ENCODE data around the gene HIRIP3.

HIRIP3 gene

GRCh38 chr16:29986231-29986630, 9.2 kb downstream of the HIRIP3 start:
- DNase-seq (ENCODE audit: low read depth, low spot score): no peak
- Histone ChIP-seq H3K9ac (ENCODE audit: insufficient read length, low read depth) (no peak overlapping the region), H3K9me3 (ENCODE audit: insufficient read depth, low read length) (no peaks in the 10 kb centered on the region), H3K4me1 (ENCODE audit: insufficient read depth, insufficient read length) (no peaks in the 10 kb centered on the region), H3K4me3 (ENCODE audit: insufficient read length, low read depth) (no peak overlapping the region), H3K36me3 (ENCODE audit: insufficient read depth, insufficient read length, low read length) (peaks cover 92% of the 10 kb centered on the region), H3K27me3 (ENCODE audit: insufficient read depth, insufficient read length) (no peaks in the 10 kb centered on the region)
- TF ChIP-seq SUZ12 (IDR thresholded peaks at IDR 0.05; ENCODE audit: extremely low read depth, insufficient read depth, insufficient read length) (no peak), ZNF274 (IDR thresholded peaks at IDR 0.05; ENCODE audit: low read depth, low read length) (no peak), YY1 (IDR thresholded peaks at IDR 0.05; ENCODE audit: insufficient read depth, insufficient read length) (no peak)

DNA sequence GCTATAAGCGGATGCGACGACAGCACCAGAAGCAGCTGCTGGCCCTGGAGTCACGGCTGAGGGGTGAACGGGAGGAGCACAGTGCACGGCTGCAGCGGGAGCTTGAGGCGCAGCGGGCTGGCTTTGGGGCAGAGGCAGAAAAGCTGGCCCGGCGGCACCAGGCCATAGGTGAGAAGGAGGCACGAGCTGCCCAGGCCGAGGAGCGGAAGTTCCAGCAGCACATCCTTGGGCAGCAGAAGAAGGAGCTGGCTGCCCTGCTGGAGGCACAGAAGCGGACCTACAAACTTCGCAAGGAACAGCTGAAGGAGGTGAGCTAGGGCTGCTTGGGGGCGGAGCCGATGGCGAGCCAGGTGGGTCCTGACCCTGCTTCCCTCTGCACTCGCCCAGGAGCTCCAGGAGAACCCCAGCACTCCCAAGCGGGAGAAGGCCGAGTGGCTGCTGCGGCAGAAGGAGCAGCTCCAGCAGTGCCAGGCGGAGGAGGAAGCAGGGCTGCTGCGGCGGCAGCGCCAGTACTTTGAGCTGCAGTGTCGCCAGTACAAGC, 10.1 kb downstream of the HIRIP3 start:
- H3K9me3 ChIP-seq (ENCODE audit: insufficient read depth, low read length): no peaks in the 10 kb centered on the region
- peaks cover 94% of the 10 kb centered on the region for H3K36me3 ChIP-seq (ENCODE audit: insufficient read depth, insufficient read length, low read length)
- H3K4me3 ChIP-seq (ENCODE audit: insufficient read length, low read depth): no peak overlapping the region
- H3K4me1 ChIP-seq (ENCODE audit: insufficient read depth, insufficient read length): no peaks in the 10 kb centered on the region
- no peak for DNase-seq (ENCODE audit: low read depth, low spot score)
- TF ChIP-seq YY1 (IDR thresholded peaks at IDR 0.05; ENCODE audit: insufficient read depth, insufficient read length) (no peak), ZNF274 (IDR thresholded peaks at IDR 0.05; ENCODE audit: low read depth, low read length) (no peak), SUZ12 (IDR thresholded peaks at IDR 0.05; ENCODE audit: extremely low read depth, insufficient read depth, insufficient read length) (no peak)
- H3K27me3 ChIP-seq (ENCODE audit: insufficient read depth, insufficient read length): no peaks in the 10 kb centered on the region
- H3K9ac ChIP-seq (ENCODE audit: insufficient read length, low read depth): peak overlapping the region; percentile 3

DNA sequence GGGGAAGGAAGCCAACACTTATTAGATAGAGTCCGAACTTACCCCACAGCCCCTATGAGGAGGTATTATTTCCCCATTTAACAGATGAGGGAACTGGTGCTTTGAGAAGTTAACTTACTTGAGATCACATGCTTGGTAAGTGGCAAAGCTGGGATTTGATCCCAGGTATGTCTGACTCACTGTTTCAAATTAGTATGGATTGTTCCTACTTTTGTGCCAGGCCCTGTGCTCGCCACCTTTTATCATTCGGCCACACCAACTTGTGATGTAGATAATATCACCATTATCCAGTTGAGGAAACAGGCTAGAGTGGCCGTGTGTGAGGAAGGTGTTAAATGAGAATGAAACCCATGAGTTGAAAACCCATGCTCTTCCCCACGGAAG, 10.7 kb downstream of the HIRIP3 start:
- H3K9ac ChIP-seq (ENCODE audit: insufficient read length, low read depth): no peak overlapping the region
- peaks cover 99% of the 10 kb centered on the region for H3K36me3 ChIP-seq (ENCODE audit: insufficient read depth, insufficient read length, low read length)
- DNase-seq (ENCODE audit: low read depth, low spot score): no peak

DNA sequence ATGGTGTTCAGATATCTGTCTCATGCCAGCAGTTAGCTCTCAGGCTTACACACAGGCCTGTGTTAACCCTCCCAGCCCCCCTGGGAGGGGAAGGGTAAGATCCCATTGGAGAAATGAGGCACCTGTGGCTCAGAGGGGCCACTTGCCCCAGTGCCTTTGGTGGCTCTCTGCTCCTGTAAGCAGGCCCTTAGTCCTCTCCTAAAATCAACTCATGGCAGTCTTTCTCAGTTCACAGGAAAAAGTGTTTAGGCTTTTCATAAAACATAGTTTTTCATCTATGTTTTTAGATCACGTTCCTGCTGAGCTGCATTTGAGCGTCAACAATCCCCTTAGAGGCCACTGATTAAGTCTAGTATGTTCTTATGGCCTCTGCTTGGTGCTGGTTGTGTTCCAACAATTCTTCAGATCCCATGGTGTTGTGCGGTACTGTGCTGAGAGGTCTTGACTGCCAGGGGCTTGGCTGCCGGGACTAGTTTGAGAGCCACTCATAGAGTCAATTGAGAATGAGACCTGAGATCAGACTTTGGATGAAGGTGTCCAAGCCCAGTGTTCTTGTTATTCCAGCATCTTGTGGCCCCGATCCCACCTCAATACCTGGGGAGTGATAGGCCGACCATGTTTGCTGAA, 11.2 kb downstream of the HIRIP3 start:
- peaks cover 99% of the 10 kb centered on the region for H3K36me3 ChIP-seq (ENCODE audit: insufficient read depth, insufficient read length, low read length)
- no peaks in the 10 kb centered on the region for H3K9me3 ChIP-seq (ENCODE audit: insufficient read depth, low read length)
- H3K4me1 ChIP-seq (ENCODE audit: insufficient read depth, insufficient read length): no peaks in the 10 kb centered on the region
- no peaks in the 10 kb centered on the region for H3K27me3 ChIP-seq (ENCODE audit: insufficient read depth, insufficient read length)
- no peak overlapping the region for H3K9ac ChIP-seq (ENCODE audit: insufficient read length, low read depth)
- no peak for TF ChIP-seq SUZ12 (IDR thresholded peaks at IDR 0.05; ENCODE audit: extremely low read depth, insufficient read depth, insufficient read length)
- no peak for TF ChIP-seq YY1 (IDR thresholded peaks at IDR 0.05; ENCODE audit: insufficient read depth, insufficient read length)
- TF ChIP-seq ZNF274 (IDR thresholded peaks at IDR 0.05; ENCODE audit: low read depth, low read length): no peak
- H3K4me3 ChIP-seq (ENCODE audit: insufficient read length, low read depth): no peak overlapping the region
- no peak for DNase-seq (ENCODE audit: low read depth, low spot score)

More for the DNA sequence above, 10.7 kb downstream of the HIRIP3 start:
- no peaks in the 10 kb centered on the region for H3K4me1 ChIP-seq (ENCODE audit: insufficient read depth, insufficient read length)
- TF ChIP-seq ZNF274 (IDR thresholded peaks at IDR 0.05; ENCODE audit: low read depth, low read length) (no peak), YY1 (IDR thresholded peaks at IDR 0.05; ENCODE audit: insufficient read depth, insufficient read length) (no peak)
- H3K4me3 ChIP-seq (ENCODE audit: insufficient read length, low read depth): no peak overlapping the region
- no peaks in the 10 kb centered on the region for H3K9me3 ChIP-seq (ENCODE audit: insufficient read depth, low read length)
- no peaks in the 10 kb centered on the region for H3K27me3 ChIP-seq (ENCODE audit: insufficient read depth, insufficient read length)

DNA sequence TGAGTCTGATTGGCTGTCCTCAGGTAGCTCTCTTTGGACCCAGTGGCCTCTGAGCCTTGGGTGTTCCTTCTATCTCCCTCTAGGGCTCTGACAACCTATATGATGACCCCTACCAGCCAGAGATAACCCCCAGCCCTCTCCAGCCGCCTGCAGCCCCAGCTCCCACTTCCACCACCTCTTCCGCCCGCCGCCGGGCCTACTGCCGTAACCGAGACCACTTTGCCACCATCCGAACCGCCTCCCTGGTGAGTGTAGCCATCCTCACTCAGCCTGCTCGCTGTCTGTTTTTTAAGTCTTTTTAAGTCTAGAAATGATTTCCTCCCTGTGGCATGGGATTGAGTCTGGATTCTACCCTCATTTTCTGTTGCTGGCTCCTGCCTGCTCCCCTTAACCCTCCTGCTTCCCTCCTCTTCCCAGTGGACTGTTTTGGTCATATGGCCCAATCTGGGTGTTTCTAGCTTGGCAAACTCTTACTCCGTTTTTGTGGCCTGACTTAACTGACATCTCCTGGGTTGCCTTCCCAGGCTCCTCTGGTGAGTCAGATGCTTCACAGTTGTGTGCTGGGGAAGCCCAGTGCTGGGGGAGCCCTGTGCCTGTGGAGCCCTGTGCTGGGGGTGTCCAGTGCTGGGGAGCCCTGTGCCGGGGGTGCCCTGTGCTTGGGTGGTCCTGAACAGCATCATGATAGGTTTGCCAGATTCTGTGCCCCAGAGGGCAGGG, 11.8 kb downstream of the HIRIP3 start:
- DNase-seq (ENCODE audit: low read depth, low spot score): no peak
- no peaks in the 10 kb centered on the region for H3K27me3 ChIP-seq (ENCODE audit: insufficient read depth, insufficient read length)
- TF ChIP-seq ZNF274 (IDR thresholded peaks at IDR 0.05; ENCODE audit: low read depth, low read length): no peak
- TF ChIP-seq SUZ12 (IDR thresholded peaks at IDR 0.05; ENCODE audit: extremely low read depth, insufficient read depth, insufficient read length): no peak
- TF ChIP-seq YY1 (IDR thresholded peaks at IDR 0.05; ENCODE audit: insufficient read depth, insufficient read length): no peak
- no peak overlapping the region for H3K9ac ChIP-seq (ENCODE audit: insufficient read length, low read depth)
- no peaks in the 10 kb centered on the region for H3K4me1 ChIP-seq (ENCODE audit: insufficient read depth, insufficient read length)
- peaks cover 99% of the 10 kb centered on the region for H3K36me3 ChIP-seq (ENCODE audit: insufficient read depth, insufficient read length, low read length)
- no peaks in the 10 kb centered on the region for H3K9me3 ChIP-seq (ENCODE audit: insufficient read depth, low read length)
- H3K4me3 ChIP-seq (ENCODE audit: insufficient read length, low read depth): no peak overlapping the region

GRCh38 chr16:29982560-29983419, 12.6 kb downstream of the HIRIP3 start:
- no peak overlapping the region for H3K9ac ChIP-seq (ENCODE audit: insufficient read length, low read depth)
- no peaks in the 10 kb centered on the region for H3K27me3 ChIP-seq (ENCODE audit: insufficient read depth, insufficient read length)
- peaks cover 99% of the 10 kb centered on the region for H3K36me3 ChIP-seq (ENCODE audit: insufficient read depth, insufficient read length, low read length)
- no peaks in the 10 kb centered on the region for H3K9me3 ChIP-seq (ENCODE audit: insufficient read depth, low read length)
- peaks cover 2% of the 10 kb centered on the region for H3K4me1 ChIP-seq (ENCODE audit: insufficient read depth, insufficient read length)
- H3K4me3 ChIP-seq (ENCODE audit: insufficient read length, low read depth): no peak overlapping the region
- DNase-seq (ENCODE audit: low read depth, low spot score): no peak
- TF ChIP-seq YY1 (IDR thresholded peaks at IDR 0.05; ENCODE audit: insufficient read depth, insufficient read length) (no peak), ZNF274 (IDR thresholded peaks at IDR 0.05; ENCODE audit: low read depth, low read length) (no peak), SUZ12 (IDR thresholded peaks at IDR 0.05; ENCODE audit: extremely low read depth, insufficient read depth, insufficient read length) (no peak)

Measured in NT2/D1 (cell line).